CD4-positive, CD25-positive, alpha-beta regulatory T cell (primary cell): ENCODE measurements around the gene SYT9. TPM values are rescaled to one million over a fixed set of nuclear protein-coding genes. Genes with fewer than 3 reads are reported as not detected.
A peak's percentile ranks its signal among the peaks of the same experiment; 100 is the strongest.

Experiments used
- ATAC-seq, 2 donors: fragments of 150-1000 bp; cut with Tn5 transposase; one replicate each; pipeline ENCODE4 v1.10.0; 2021; ENCODE audit warnings: low read depth in 2 of 2, moderate number of reproducible peaks in 2 of 2, moderate library complexity in 1 of 2
- DNase-seq, 3 donors: peaks; one replicate each; pipeline versions ENCODE4 v3.0.0 to v3.0.0-alpha.2; 2012 to 2022; ENCODE audit warnings: mixed read lengths in 1 of 3
- H3K27ac ChIP-seq: one replicate; pipeline ENCODE4 v1.7.0; 2013; ENCODE audit warnings: mild to moderate bottlenecking, low read length; ENCODE audit not compliant: insufficient read depth, poor library complexity, severe bottlenecking
- H3K27me3 ChIP-seq: one replicate; pipeline ENCODE4 v1.7.0; 2013; ENCODE audit warnings: low read length; ENCODE audit not compliant: control insufficient read depth, insufficient read depth
- H3K36me3 ChIP-seq: one replicate; pipeline ENCODE4 v1.7.0; 2013; ENCODE audit warnings: mild to moderate bottlenecking, low read length, moderate library complexity; ENCODE audit not compliant: control insufficient read depth, insufficient read depth
- H3K4me1 ChIP-seq: 2 replicates; pipeline ENCODE4 v1.7.0; 2013; ENCODE audit warnings: mild to moderate bottlenecking, low read length; ENCODE audit not compliant: insufficient read depth, control insufficient read depth, poor library complexity, severe bottlenecking
- H3K4me3 ChIP-seq: one replicate; pipeline ENCODE4 v1.7.0; 2013; ENCODE audit warnings: low read depth, mild to moderate bottlenecking, low read length, moderate library complexity
- H3K9me3 ChIP-seq, 2 experiments: 1 replicate in 1 of 2; 2 replicates in 1 of 2; pipeline ENCODE4 v1.7.0; 2013; ENCODE audit warnings: low read length in 2 of 2, mild to moderate bottlenecking in 1 of 2, moderate library complexity in 1 of 2; ENCODE audit not compliant: control insufficient read depth in 2 of 2
- H3K27ac Mint-ChIP-seq, 3 donors: one replicate each; pipeline ENCODE4 v1.8.0; 2020 to 2022; ENCODE audit warnings: mild to moderate bottlenecking in 3 of 3, mixed read lengths in 3 of 3, moderate library complexity in 2 of 3
- H3K27me3 Mint-ChIP-seq: one replicate; pipeline ENCODE4 v1.8.0; 2022; ENCODE audit warnings: mild to moderate bottlenecking, mixed read lengths
- H3K36me3 Mint-ChIP-seq: one replicate; pipeline ENCODE4 v1.8.0; 2020; ENCODE audit warnings: mixed read lengths
- H3K4me1 Mint-ChIP-seq, 4 donors: one replicate each; pipeline ENCODE4 v1.8.0; 2020 to 2022; ENCODE audit warnings: mixed read lengths in 4 of 4, mild to moderate bottlenecking in 1 of 4
- H3K4me3 Mint-ChIP-seq, 4 donors: one replicate each; pipeline ENCODE4 v1.8.0; 2020 to 2022; ENCODE audit warnings: mild to moderate bottlenecking in 4 of 4, mixed read lengths in 4 of 4, moderate library complexity in 3 of 4
- H3K9me3 Mint-ChIP-seq, 7 donors: one replicate each; pipeline ENCODE4 v1.8.0; 2020 to 2022; ENCODE audit warnings: mixed read lengths in 7 of 7, mild to moderate bottlenecking in 3 of 7, moderate library complexity in 2 of 7
- polyA plus RNA-seq, 4 donors: library from polyadenylated mRNA; unstranded; fragments of 300-500 nt; fragmentation: Illumina TruSeq; gene quantifications; one replicate each; pipeline ENCODE4 v1.2.3, GENCODE V29; 2021
- total RNA-seq: library from RNA; stranded (reverse); gene quantifications from one replicate; pipeline ENCODE4 v1.2.3, GENCODE V29; 2022

Gene SYT9
- total and polyA plus RNA-seq, 5 donors from 2014 or later = 0.10 TPM; not detected in 4

- Mint-ChIP-seq H3K36me3 (no peaks in the 10 kb centered on the region), H3K27me3 (peaks cover 5% of the 10 kb centered on the region), H3K4me3 (no peak overlapping the region), H3K4me1 (peaks cover 0 to 3% (median 0%) of the 10 kb centered on the region in 4 donors), H3K9me3 (no peaks in the 10 kb centered on the region), H3K27ac (no peak overlapping the region)
- no peak for ATAC-seq
- Histone ChIP-seq H3K4me3 (no peak overlapping the region), H3K9me3 (no peaks in the 10 kb centered on the region), H3K27me3 (peaks cover 2% of the 10 kb centered on the region), H3K36me3 (no peaks in the 10 kb centered on the region), H3K27ac (no peak overlapping the region), H3K4me1 (no peaks in the 10 kb centered on the region)
- DNase-seq = no peak
Observed at GRCh38 chr11:7490535-7490934, 238.8 kb downstream of the SYT9 start.

GRCh38 chr11:7492253-7492652 is 240.5 kb downstream of the SYT9 start:
- Histone ChIP-seq H3K27me3 (peaks cover 2% of the 10 kb centered on the region), H3K27ac (no peak overlapping the region), H3K4me3 (no peak overlapping the region), H3K9me3 (no peaks in the 10 kb centered on the region), H3K4me1 (no peaks in the 10 kb centered on the region), H3K36me3 (no peaks in the 10 kb centered on the region)
- Mint-ChIP-seq H3K27me3 (peaks cover 5% of the 10 kb centered on the region), H3K4me1 (peaks cover 0 to 6% (median 0%) of the 10 kb centered on the region in 4 donors), H3K9me3 (no peaks in the 10 kb centered on the region), H3K36me3 (no peaks in the 10 kb centered on the region), H3K4me3 (no peak overlapping the region), H3K27ac (no peak overlapping the region)
- DNase-seq = no peak
- no peak for ATAC-seq

- Histone ChIP-seq H3K4me1 (no peaks in the 10 kb centered on the region), H3K9me3 (no peaks in the 10 kb centered on the region), H3K4me3 (no peak overlapping the region), H3K27ac (no peak overlapping the region), H3K27me3 (peaks cover 2% of the 10 kb centered on the region), H3K36me3 (no peaks in the 10 kb centered on the region)
- H3K4me1 Mint-ChIP-seq = peaks cover 0 to 8% (median 0%) of the 10 kb centered on the region in 4 donors
- no peaks in the 10 kb centered on the region for H3K9me3 Mint-ChIP-seq
- peaks cover 5% of the 10 kb centered on the region for H3K27me3 Mint-ChIP-seq
- no peak for ATAC-seq
- no peak for DNase-seq
- H3K4me3 Mint-ChIP-seq = no peak overlapping the region
- H3K27ac Mint-ChIP-seq = peak overlapping the region in 1 of 3 donors; percentile 28
- no peaks in the 10 kb centered on the region for H3K36me3 Mint-ChIP-seq
Observed at GRCh38 chr11:7493670-7494069, 242.0 kb downstream of the SYT9 start.

GRCh38 chr11:7494086-7494745 is 242.5 kb downstream of the SYT9 start:
- Histone ChIP-seq H3K27ac (no peak overlapping the region), H3K27me3 (no peaks in the 10 kb centered on the region), H3K4me3 (no peak overlapping the region), H3K9me3 (no peaks in the 10 kb centered on the region), H3K4me1 (no peaks in the 10 kb centered on the region), H3K36me3 (no peaks in the 10 kb centered on the region)
- Mint-ChIP-seq H3K36me3 (no peaks in the 10 kb centered on the region), H3K9me3 (no peaks in the 10 kb centered on the region), H3K4me1 (peaks cover 0 to 8% (median 0%) of the 10 kb centered on the region in 4 donors), H3K4me3 (no peak overlapping the region), H3K27ac (no peak overlapping the region), H3K27me3 (peaks cover 5% of the 10 kb centered on the region)
- DNase-seq (no peak), ATAC-seq (no peak)

- no peaks in the 10 kb centered on the region for H3K36me3 ChIP-seq
- peak; percentile 44 to 48 for ATAC-seq
- no peaks in the 10 kb centered on the region for H3K4me1 ChIP-seq
- no peaks in the 10 kb centered on the region for H3K27me3 ChIP-seq
- H3K27ac ChIP-seq = no peak overlapping the region
- Mint-ChIP-seq H3K36me3 (no peaks in the 10 kb centered on the region), H3K4me1 (peaks cover 0 to 8% (median 0%) of the 10 kb centered on the region in 4 donors), H3K9me3 (no peaks in the 10 kb centered on the region), H3K4me3 (no peak overlapping the region), H3K27me3 (peaks cover 5% of the 10 kb centered on the region), H3K27ac (no peak overlapping the region)
- no peaks in the 10 kb centered on the region for H3K9me3 ChIP-seq
- H3K4me3 ChIP-seq = no peak overlapping the region
- DNase-seq = peak in 1 of 3 donors; percentile 14
Observed at GRCh38 chr11:7495882-7496551, 244.3 kb downstream of the SYT9 start.

- ATAC-seq = no peak
- no peak overlapping the region for H3K27ac Mint-ChIP-seq
- no peaks in the 10 kb centered on the region for H3K36me3 Mint-ChIP-seq
- no peak overlapping the region for H3K4me3 Mint-ChIP-seq
- H3K27me3 Mint-ChIP-seq = no peaks in the 10 kb centered on the region
- Histone ChIP-seq H3K27ac (no peak overlapping the region), H3K9me3 (no peaks in the 10 kb centered on the region), H3K4me3 (no peak overlapping the region), H3K27me3 (no peaks in the 10 kb centered on the region), H3K36me3 (no peaks in the 10 kb centered on the region), H3K4me1 (no peaks in the 10 kb centered on the region)
- H3K4me1 Mint-ChIP-seq = peaks cover 0 to 8% (median 0%) of the 10 kb centered on the region in 4 donors
- H3K9me3 Mint-ChIP-seq = no peaks in the 10 kb centered on the region
- DNase-seq = no peak
Observed at GRCh38 chr11:7498193-7498592, 246.5 kb downstream of the SYT9 start.

GRCh38 chr11:7499081-7499480 is 247.4 kb downstream of the SYT9 start:
- no peaks in the 10 kb centered on the region for H3K4me1 ChIP-seq
- Mint-ChIP-seq H3K36me3 (no peaks in the 10 kb centered on the region), H3K27me3 (no peaks in the 10 kb centered on the region)

GRCh38 chr11:7500251-7500650 is 248.5 kb downstream of the SYT9 start:
- peaks cover 0 to 6% (median 0%) of the 10 kb centered on the region in 4 donors for H3K4me1 Mint-ChIP-seq
- no peaks in the 10 kb centered on the region for H3K27me3 ChIP-seq
- H3K4me3 Mint-ChIP-seq = no peak overlapping the region
- H3K9me3 Mint-ChIP-seq = no peaks in the 10 kb centered on the region
- no peaks in the 10 kb centered on the region for H3K27me3 Mint-ChIP-seq
- H3K9me3 ChIP-seq = no peaks in the 10 kb centered on the region
- no peaks in the 10 kb centered on the region for H3K36me3 ChIP-seq
- H3K4me3 ChIP-seq = no peak overlapping the region
- ATAC-seq (no peak), DNase-seq (no peak)
- no peaks in the 10 kb centered on the region for H3K36me3 Mint-ChIP-seq
- H3K4me1 ChIP-seq = no peaks in the 10 kb centered on the region
- no peak overlapping the region for H3K27ac Mint-ChIP-seq
- H3K27ac ChIP-seq = no peak overlapping the region

More at GRCh38 chr11:7499081-7499480, 247.4 kb downstream of the SYT9 start:
- no peak overlapping the region for H3K27ac Mint-ChIP-seq
- H3K9me3 Mint-ChIP-seq = no peaks in the 10 kb centered on the region
- ATAC-seq (no peak), DNase-seq (no peak)
- peaks cover 0 to 8% (median 0%) of the 10 kb centered on the region in 4 donors for H3K4me1 Mint-ChIP-seq
- no peak overlapping the region for H3K27ac ChIP-seq
- no peak overlapping the region for H3K4me3 Mint-ChIP-seq
- no peaks in the 10 kb centered on the region for H3K36me3 ChIP-seq
- H3K27me3 ChIP-seq = no peaks in the 10 kb centered on the region
- H3K9me3 ChIP-seq = no peaks in the 10 kb centered on the region
- H3K4me3 ChIP-seq = no peak overlapping the region
